Fibroblast of skin of scalp (primary cell): Measurements from ENCODE around the gene RPL18A.

ENCODE experiments used
- DNase-seq: peaks from one replicate; pipeline ENCODE4 v3.0.0-alpha.2; 2013

Gene RPL18A

DNA sequence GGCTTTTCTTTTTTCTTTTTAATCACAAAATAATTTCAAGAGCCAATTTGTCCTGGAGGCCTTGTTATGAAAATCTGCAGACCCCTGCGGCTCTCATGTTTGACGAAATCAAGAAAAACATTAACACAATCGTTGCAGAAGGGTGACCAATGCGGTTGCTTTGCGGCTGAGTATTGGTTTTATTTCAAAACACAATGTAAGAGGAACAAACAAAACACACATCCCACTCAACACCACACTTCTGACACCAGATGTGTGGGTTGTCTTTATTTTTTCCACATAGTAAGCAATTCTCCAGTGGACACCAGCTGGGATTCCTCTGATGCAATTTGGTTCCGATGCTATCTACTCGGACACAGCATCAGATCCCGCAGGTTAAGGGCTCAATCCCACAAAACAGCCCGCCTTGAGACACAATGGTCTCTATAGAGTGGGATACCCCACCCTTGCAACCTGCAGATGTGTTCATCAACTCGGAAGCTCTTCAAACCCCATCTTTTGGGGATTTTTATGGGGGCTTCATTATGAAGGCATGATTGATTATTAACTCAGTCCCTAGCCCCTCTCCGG, 51.2 kb downstream of the RPL18A start:
- DNase-seq, result no peak
